Transverse colon (tissue), 3 donors: Measurements from ENCODE around the gene DOCK1.

Experiments used
- EP300 ChIP-seq: sonication (generic); formaldehyde crosslinking; IDR thresholded peaks from one replicate; pipeline ENCODE4 v1.6.1; 2017; ENCODE audit warnings: antibody characterized with exemption, low read depth
- TF ChIP-seq, protein P1 (sequence below), 5 experiments: fragments of 200-600 bp in 3 of 5; fragments of 450-650 bp in 2 of 5; sonication (generic) in 3 of 5; IDR thresholded peaks; 1 replicate in 2 of 5; 2 replicates in 3 of 5; pipeline ENCODE4 v1.5.1; 2016 to 2017; ENCODE audit warnings: antibody characterized with exemption in 5 of 5, inconsistent platforms in 3 of 5, mild to moderate bottlenecking in 2 of 5, moderate library complexity in 1 of 5

DNA sequence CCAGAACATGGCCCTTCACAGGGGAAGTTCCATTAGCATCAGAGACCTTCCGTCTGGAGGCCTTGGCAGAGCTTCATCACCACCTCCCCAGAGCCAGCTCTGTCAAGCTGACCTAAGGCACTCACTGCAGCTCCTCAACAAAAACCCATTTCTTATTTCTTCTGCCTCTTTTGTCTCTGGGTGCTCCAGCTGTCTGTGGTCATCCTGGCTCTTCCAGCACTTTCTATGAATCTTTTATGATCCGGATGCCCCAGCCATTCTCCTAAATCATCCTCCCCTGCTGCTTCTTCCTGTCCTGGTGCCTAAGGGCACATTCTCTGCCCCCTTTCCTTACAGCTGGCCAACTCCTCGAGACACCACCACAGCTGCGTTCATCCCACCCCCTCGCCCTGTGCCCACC is 462.9 kb downstream of the DOCK1 start:
- TF ChIP-seq EP300: no peak
- TF ChIP-seq, protein P1, sequence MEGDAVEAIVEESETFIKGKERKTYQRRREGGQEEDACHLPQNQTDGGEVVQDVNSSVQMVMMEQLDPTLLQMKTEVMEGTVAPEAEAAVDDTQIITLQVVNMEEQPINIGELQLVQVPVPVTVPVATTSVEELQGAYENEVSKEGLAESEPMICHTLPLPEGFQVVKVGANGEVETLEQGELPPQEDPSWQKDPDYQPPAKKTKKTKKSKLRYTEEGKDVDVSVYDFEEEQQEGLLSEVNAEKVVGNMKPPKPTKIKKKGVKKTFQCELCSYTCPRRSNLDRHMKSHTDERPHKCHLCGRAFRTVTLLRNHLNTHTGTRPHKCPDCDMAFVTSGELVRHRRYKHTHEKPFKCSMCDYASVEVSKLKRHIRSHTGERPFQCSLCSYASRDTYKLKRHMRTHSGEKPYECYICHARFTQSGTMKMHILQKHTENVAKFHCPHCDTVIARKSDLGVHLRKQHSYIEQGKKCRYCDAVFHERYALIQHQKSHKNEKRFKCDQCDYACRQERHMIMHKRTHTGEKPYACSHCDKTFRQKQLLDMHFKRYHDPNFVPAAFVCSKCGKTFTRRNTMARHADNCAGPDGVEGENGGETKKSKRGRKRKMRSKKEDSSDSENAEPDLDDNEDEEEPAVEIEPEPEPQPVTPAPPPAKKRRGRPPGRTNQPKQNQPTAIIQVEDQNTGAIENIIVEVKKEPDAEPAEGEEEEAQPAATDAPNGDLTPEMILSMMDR (IDR thresholded peaks at IDR 0.05): no peak
